Left ventricle myocardium superior (tissue), 1 donor: ENCODE results near the gene ASB13. TPM values are rescaled to one million over a fixed set of nuclear protein-coding genes. Genes with fewer than 3 reads are reported as not detected.

ENCODE experiments used
- ATAC-seq: fragments of 200-7000 bp; cut with Tn5 transposase; one replicate; pipeline ENCODE4 v1.9.1; 2020; ENCODE audit warnings: mild to moderate bottlenecking, moderate library complexity
- DNase-seq: peaks from one replicate; pipeline ENCODE4 v3.0.0-alpha.2; 2020
- intact Hi-C: fragments of 100-400 bp; cut with micrococcal nuclease; formaldehyde crosslinking; loops from one replicate; pipeline ENCODE4 v1.11.0; 2022
- total RNA-seq: library from RNA; stranded (reverse); fragmentation: NEBNext Ultra II Directional; extraction: Animal tissue kit (Norgen Biotek cat#: 25700); gene quantifications from one replicate; pipeline ENCODE4 v1.2.1, GENCODE V29; 2021
- donor health status: DM: no; HTN: yes; CAD: no; lungs with severe emphysema.

Gene ASB13
- total RNA-seq, 1 donor from 2014 or later = 16.4 TPM

DNA sequence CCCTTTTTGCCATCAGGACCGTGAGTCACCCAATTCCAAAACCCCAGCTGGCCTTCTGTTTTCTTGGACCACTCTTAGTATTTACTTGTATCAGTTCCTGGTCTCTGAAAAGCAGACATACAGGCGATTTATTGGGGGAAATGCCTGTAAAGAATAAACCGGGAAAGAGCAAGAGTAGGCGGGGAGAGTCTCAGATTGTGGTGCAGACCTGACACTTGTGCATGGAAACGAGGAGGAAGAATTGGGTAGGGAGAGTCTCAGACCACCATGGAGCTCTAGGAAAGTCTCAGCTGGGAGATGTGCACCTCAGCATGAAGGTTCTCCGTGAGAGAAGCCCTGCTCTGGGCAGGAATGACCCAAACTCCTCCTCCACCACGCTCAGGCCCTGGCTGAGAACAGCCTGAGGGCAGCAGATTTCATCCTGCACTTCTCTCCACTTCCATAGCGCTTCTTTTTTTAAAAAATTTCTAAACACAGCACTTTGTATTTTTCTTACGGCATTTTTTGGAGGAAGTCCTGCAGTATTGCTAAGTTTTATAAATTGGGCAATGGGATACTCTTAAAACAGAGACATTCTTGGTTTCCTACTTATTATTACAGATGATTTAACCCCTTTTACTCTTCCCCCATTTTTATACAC, 12.1 kb upstream of the ASB13 start:
- intact Hi-C loops = no loop called here
- no peak for ATAC-seq
- no peak for DNase-seq

DNA sequence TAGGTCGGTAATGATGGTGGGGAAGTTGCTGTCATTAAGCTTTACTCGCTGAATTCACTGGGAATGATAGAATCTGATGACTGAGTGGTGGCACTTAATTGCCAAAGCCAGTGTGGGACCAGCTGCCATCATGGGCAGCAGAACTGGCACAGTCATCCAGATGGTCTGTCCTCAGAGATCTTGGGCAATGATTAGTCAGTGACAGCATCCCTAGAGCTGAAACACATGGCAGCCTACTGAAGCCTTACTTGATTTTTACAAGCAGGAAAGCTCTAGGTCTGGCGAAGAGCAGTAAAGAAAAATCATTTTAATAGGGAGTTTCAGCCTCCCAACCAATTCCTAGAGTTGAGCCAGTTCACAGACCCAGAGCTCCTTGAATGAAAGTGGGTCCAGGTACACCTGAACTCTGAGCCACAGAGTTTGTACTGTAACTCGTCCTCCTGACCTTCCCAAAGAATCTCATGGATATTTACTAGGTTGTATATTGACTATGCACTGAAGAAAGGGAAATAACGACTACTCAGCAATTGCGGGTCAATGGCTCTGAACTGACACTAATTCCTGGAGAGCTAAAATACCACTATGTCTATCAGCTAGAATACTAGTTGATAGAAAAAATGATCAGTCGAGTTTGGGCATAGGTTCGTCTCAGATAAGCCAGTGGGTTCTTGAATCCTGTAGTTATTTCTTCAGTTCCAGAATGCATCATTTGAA, 4.4 kb upstream of the ASB13 start:
- intact Hi-C loops = no loop called here
- DNase-seq = no peak
- ATAC-seq = no peak

DNA sequence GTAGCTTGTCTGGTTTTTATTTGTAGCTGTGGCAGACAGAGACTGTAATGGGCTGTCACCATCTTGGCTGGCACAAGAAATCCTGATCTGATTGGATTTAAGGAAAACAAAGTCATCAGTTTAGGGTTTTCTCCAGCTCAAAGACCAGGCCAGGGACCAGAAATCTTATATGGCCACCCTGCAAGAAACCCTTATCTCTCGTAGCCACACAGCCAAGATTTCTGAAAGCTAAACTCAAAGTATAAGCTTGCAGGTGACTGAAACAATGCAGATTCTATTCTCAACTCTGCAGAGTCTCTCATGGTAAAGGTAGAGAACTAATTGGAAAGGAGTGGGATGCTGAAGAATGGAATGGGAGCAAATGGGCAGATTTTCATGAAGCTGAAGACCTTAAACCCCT, 3.2 kb upstream of the ASB13 start:
- ATAC-seq (no peak), DNase-seq (no peak)
- intact Hi-C loops = no loop called here

DNA sequence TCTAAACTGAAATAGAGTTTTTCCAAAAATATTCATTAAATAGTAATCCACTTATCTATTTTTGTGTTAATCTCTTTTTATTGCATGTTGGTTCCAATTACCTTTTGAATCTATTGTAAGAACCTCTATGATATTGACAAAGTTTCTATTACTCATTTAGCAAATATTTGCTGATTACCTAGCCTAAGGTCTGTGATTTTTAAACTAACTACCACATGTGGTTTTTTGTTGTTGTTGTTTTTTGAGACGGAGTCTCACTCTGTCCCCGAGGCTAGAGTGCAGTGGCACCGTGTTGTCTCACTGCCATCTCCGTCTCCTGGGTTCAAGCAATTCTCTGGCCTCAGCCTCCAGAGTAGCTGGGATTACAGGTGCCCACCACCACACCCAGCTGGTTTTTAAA, 2.0 kb upstream of the ASB13 start:
- DNase-seq = no peak
- intact Hi-C loops = no loop called here
- no peak for ATAC-seq

DNA sequence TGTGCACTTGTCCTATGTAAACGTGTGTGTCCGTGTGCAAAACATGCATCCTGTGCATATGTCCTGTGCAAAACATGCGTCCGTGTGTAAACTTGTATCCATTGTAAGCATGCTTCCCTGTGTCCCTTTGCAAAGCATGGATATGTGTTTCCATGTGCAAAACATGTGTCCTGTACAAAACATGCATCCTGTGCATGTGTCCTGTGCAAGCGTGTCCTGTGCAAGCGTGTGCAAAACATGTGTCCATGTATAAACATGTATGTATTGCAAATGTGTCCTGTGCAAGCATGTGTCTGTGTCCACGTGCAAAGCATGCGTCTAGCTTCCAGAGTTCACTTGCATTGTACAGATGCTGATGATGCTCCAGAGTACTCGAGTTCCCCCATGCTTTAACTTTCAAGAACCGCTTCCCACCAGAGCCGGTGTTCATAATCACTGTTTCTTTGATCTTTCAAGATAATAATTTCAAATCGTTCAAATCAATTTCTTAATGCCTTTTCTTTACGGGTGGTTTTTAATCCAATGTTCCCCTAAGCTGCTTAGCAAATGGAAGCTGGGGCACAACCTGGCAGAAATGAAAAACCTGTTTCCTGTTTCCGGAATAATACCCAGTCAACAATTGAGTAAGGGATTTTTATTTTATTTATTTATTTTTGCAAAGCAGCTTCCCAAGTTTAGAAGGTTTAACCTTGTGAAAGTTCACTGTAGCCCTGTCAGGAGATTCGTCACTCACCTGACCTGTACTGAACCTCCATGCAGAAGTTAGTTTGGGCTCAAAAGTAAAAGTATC, 641 bp upstream of the ASB13 start:
- intact Hi-C loops = no loop called here
- DNase-seq = no peak
- ATAC-seq = no peak

DNA sequence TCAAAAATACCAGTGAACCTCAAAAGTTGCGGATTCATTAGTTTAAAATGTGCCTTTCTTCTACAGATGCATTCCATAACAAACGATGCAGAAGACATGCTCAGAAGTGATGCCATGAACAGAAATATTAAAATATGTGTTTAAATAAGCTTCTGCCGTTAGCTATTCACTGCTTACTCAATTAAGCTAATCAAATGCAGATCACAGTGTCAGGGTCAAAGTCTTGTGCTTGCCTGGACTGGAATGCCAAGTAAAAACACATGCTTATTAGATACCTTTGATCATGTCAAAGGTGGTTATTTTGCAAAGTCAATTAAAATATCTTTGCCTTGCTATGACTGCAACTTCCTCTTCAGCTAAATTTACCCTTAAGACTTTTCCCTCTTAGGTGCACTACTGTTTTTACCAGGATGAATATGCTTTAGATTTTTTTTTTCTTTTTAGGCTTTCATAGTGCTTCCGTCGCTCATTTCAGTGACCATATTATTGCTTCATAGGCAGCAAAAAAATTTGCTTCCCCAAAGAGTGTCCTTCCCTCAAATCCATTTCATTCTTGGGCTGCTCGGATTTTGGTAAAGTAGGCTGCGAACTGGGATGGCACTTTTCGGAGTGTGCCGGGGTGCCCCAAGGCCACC, 905 bp downstream of the ASB13 start:
- DNase-seq (no peak), ATAC-seq (no peak)
- intact Hi-C loops = no loop called here

DNA sequence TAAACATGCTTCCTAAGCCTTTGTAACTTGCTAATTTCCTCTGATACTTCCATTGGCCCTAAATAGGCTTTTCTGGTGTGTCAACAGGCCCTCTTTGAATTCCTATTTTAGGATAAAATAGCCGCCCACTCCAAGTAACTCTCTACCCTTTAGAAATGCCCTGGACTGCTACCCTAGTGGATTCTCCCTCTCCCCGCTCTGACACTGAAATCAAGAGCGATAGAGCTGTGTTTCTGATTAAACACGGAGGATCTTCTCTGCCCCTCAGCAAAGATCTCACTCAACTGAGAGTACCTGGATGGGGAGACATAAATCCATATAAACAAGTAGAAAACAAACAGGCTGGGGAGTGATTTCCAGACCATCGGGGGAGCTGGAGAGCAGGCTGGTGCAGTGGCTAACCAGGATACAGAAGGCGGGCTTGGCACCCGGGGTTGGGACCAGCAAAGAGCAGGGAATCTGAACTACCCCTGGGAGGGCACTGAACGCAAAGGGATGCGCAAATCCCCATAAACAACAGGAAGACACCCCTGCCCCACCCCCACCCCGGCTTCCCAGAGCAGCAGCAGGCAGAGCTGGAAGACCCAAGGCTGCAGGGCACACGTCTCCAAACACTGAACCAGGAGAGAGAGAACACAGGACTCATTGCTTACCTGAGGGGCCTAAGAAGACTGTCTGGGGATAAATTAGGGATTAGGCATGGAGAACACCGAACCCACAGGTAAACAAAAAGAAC, 2.5 kb downstream of the ASB13 start:
- ATAC-seq = no peak
- intact Hi-C loops = no loop called here

DNA sequence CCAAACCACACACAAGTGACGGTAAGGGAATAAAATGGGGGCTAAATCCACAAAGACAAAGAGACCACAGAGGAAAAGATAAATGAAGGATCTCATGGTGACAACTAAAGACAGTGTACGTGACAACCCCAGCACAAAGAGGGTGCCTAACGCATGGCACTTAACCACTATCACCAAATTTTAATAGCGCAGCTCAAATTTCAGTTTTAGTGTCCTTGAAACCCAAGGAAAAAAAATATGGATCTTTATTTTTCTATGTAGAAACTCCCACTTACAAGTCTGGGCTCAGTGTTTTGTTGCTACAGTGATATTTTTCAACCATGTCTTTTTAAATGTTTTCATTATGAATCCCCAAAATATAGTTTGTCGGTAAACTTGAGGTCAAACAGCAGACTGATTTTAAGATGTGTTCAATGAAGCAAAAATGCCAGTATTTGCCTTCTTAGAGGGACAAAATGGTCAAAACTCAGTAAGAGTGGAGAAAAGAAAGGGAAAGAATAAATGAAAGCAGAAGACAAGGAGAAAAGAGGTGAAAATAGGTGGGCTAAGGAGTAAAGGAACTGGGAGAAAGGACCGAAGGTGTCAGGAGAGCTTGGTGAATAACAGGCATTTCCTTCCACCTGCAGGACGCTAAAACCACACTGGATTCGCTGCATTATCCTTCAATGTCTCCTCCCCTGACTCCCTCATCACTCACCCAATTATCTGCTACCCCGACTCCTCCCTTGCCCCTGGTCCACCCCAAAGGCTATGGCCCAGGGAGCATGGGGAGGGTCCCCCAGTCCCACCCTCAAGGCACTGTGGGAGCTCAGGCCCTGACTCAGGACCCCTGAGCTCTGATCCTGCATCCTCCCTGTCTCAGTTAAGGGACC, 3.5 kb downstream of the ASB13 start:
- intact Hi-C loops = no loop called here
- ATAC-seq = no peak
- DNase-seq = no peak

More for the DNA sequence above, 2.5 kb downstream of the ASB13 start:
- DNase-seq = no peak

DNA sequence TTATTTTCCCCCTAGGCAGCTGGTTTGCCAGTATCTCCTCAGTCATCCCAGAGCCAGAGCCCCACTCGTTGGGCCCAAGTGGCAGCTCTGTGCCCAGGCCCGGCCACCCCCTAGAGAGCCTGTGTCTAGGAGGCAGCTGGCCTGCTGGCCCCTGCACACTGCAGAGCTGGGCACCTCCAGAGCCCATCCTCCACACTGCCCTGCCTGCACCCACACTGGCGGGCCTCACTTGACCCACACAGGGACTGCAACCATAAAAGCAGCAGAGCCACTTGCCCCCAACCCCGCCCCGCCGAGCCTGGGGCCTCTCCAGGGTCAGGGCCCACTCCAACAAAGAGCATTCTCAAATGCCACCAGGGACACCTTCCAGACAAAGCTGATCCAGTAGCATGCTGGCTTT, 5.4 kb downstream of the ASB13 start:
- intact Hi-C loops = no loop called here
- no peak for ATAC-seq
- no peak for DNase-seq

DNA sequence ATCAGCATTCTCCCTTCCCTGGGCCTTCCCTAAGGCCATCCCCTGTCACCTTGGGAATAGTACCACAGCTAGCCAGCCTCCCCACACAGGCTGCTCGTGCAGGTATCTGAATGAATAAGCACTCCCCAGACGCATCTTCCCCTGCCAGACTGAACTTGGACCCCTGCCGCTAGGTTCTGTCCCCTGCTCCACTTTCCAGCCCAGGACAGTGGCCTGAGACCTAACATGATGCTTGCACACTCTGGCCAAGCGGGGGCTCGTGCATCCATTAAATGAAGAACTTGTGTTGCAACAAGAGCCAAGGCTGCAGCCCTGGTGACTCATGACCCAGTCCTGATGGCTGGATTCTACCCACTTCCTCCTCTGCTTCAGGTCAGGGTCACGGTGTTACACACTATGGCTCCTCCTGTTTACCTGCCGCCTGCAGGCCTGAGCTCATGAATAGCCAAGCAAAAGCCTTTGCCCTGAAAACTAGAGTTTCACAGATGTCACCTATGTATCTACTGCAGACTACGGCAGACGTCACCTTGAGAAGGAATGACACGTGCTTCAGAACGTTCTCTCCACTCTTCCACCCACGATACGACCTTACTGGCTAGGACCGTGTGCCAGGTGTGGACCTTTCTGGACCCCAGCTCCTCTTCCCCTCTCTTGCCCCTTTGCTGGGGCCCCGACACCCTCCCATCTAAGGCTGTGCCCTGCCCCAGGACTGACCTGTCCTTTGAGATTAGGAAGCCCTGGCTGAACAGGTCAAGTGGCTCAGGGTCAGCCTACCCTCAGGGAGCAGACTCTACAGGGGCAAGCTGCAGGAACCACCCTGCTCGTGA, 6.5 kb downstream of the ASB13 start:
- peak; percentile 54 for ATAC-seq
- intact Hi-C loops = no loop called here
- no peak for DNase-seq

DNA sequence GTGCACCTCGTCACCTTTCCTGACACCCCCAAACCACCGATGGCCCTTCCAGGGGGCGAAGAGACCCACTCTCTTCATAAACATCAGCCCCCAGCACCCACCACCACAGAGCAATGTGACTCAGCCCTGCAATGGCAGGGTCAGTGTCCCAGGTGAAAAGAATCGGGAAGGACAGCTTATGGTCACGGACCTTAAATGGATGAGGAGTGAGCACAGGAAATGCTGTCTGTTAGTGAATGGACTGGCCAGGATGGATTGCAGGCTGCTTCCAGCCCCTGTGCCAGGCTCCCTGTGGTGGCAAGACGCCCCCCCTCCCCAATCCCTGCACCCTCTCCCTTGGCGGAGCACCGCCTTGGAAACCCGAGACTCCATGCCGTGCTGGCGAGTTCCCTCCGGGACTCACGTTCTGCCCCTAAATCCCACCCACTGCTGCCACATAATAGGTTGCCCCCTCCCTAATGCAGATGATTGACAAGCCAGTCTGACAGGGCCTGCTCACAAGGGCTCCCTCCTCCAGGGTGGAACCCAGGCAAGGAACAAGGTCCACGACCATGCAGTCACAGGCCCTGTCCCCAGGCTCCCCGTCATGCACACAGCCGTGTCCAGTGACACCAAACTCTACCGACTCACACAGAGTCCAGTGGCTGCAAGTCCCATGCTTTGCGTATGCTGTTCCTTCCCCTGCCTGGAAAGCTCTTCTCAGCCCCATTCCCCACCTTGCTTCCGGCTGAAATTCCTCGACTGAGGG, 7.3 kb downstream of the ASB13 start:
- DNase-seq (no peak), ATAC-seq (no peak)
- intact Hi-C loops = no loop called here

DNA sequence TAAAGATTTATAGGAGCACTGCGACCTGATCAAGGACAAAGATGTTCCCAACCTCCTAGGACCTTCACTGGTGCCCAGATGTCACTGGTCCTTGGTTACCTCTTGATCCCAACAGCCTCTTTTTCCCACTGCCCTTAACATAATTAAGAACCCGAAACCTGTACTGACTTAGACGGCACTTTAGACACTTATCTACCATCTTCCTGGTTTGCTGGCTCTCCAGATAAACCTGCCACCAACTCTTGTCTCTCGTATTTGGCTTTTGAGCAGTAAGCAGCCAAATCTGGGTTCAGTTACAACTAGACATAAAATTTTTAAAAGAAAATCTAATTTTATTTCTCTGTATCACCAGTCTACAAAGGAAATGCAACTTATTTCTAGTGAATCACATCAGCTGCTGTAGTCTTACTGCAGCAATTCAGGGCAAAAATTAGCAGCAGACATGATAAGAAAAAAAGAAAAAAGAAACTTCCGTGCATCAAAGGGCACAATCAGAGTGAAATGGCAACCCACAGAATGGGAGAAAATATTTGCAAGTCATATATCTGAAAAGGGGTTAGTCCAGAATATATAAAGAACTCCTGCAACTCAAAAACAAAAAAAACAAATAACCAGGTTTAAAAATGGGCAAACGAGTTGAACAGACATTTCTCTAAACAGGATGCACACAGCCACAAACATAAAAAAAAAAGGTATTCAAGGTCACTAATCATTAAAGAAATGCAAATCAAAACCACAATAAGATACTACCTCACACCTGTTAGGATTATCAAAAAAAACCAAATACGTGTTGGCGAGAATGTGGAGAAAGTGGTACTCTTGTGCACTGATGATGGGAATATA, 9.4 kb downstream of the ASB13 start:
- no peak for DNase-seq
- ATAC-seq = no peak
- intact Hi-C loops = no loop called here

DNA sequence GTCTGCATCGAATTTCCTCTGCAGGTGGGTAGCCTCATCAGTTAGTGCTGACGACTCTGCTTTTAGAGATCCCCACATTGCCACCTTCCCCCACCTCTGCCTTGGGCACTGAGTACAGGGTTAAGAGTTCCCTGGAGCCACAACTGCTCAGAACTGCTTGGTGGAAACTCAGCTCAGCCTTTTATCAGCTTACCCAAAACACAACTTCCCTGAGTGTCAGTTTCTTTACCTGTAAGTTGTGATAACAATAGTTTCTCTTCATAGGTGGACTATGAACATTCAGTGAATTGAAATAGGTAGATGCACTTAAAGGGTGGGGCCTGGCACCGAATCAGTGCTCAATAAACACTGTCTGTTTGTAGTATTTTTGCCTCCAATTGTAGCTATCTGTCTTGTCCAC, 11.3 kb downstream of the ASB13 start:
- ATAC-seq (no peak), DNase-seq (no peak)
- intact Hi-C loops = no loop called here

DNA sequence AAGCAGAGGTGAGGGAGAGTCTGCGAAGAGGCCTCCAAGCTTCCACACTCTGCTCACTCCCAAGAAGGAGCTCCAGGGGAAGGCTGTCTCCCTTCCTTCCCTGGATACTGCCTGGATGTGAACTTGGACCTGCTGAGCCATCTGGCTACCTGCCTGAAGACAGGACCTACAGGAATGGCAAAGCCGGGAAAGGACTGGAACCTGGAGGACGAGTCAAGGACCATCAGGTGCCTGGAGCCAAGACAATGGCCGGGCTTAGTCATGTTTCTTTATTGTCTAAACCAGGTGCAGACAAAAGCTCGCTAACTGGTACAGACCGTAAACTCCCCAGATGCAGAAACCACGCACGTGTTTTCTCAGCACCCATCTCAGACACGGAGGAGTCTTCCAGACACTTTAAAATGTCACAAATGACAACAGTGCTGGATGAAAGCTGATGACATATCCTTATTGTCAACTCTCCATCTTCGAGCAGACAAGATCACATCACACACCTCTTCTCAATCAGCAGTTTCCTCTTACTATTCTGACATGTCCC, 12.1 kb downstream of the ASB13 start:
- ATAC-seq (no peak), DNase-seq (no peak)
- intact Hi-C loops = no loop called here

DNA sequence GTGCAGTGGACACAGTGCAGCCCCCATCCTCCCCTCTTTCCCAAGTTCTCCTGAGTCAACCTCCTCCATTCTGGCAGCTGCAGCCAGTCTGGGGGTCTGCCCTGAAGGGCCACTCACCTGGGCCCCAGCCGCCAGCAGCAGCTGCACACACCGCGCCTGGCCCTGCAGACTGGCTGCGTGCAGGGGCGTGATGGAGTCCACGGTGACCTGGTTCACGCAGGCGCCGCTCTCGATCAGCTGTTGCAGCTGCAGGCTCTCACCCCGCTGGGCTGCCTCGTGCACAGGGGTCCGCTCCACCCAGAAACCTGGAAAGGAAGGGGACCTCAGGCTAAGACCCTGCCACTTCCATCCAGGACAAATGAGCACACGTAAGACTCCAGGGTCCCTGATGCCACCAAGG, 13.6 kb downstream of the ASB13 start:
- DNase-seq = no peak
- intact Hi-C loops = no loop called here
- peak; percentile 8 for ATAC-seq

DNA sequence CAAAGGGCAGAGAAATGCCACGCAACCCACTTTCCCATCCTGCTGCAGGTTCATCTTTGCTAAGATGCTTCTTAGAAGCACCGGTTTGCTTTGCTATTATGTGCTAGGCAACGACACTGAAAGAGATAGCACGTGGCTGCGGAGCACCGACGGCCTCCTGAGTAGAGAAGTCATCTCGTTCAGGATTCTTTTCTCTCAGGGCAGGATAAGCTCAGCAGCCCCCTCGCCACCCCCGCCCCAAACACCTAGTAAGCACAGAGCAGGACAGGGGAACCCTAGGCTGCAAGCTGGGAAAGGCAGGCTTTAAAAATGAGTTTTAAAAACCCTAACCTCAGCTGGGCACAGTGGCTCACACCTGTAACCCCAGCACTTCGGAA, 15.0 kb downstream of the ASB13 start:
- ATAC-seq (no peak), DNase-seq (no peak)
- intact Hi-C loops = no loop called here
